ENCODE measurements around the gene GABPA.
"Not testable (repeated sequence)": the region's sequence is repeated elsewhere in the genome, so short reads cannot be mapped to it uniquely, and the experiment has no call there.

GABPA gene

DNA sequence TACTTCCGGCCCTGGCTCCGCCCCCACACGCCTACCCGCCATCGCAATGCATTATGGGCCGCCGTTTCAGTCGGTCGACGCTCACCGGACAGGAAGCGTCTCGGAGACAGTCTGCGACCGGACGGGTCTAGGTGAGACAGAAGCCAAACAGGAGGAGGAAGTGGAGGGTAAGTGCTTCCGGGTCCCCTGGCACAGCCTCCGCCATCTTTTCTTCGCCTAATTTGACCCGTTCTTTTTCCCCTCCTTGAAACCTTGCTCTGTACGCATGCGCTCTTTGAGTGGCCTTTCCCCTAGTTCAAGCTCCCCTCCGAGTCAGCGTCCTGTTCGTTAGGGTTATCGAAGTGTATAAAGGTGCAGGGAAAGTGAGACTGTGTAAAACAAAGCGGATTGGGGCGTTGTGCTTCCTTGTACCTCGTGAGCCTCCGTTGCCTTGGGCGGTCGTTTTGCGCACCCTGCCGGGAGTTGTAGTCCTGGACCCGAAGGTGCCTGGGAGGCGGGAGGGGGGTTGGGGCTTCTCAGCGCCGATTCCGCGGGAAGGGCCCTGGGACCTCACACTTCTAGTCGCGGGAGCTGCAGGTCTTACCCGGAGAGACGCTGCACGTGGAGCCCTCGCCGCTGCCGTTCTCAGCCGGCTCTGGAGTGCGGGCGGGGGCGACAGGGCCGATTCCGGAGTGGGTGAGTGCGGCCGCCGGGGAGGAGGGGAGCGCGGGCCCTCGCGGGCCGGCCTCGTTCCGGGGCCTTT, at the start of gene GABPA, which contains the start of gene ATP5PF:
TSS of gene GABPA (plus strand) at position 69 of the 742 bp plus-strand sequence. CDS start 6,627 bp downstream, outside the sequence.
TSS of gene ATP5PF (minus strand) at position 1 of the 742 bp plus-strand sequence. CDS start 5,110 bp downstream, outside the sequence.
- peak; percentile 74 to 90 for DNase-seq

DNA sequence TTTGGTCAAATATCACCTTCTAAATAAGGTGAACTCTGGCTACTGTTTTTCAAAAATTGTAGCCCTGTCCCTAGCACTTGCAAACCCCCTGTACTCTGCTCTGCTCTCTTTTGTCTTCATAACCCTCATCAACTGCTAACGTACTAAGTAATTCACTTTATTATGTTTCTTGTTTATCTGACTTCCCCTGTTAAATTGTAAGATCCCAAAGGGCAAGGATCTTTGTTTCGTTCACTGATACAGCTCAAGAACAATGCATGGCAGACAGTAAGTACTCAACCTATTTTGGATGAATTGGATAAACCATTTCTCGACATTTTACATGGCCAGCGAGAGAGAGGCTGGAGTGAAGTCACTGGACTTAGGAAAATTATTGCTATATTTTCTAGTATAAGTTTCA, 47.0 kb upstream of the GABPA start:
- DNase-seq, result no peak

DNA sequence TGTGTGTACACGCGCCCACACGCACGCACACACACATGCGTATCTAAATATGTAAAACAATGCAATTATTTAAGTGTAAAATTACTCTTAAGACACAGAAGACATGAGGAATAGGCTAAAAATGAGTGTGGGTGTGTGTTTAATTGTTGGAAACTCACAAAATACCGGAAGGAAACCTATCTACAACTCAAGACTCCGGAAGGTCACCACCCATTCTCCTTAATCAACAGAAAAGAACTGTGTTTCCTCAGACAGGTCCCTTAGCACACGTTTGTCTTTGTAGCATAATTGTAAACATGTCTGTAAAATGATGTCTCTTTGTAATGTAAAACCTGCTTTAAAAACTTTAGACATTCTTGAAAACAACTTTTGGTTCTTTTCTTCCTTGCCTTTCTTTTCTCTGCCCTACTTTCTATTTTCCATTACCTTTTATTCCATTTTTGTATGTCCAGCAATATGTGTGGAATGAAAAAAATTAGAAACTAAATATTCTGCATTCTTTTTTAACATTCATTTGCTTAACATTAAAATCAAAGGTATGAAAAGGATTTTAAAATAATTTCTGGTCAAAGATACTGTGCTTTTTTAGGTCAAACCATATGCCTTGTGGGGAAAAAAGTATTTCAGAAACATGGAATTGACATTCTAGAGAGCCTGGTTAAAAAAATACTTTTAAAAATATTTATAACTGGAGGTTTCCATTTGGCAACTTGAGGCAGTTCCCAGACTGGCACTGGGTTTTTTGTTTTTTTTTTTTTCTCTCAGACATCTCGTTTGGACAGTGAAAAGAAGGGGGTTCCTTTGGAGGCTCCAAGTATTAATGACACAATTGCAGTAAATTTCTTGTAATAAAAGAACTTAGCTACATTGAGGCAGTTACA, 46.3 kb upstream of the GABPA start:
- no peak for DNase-seq

DNA sequence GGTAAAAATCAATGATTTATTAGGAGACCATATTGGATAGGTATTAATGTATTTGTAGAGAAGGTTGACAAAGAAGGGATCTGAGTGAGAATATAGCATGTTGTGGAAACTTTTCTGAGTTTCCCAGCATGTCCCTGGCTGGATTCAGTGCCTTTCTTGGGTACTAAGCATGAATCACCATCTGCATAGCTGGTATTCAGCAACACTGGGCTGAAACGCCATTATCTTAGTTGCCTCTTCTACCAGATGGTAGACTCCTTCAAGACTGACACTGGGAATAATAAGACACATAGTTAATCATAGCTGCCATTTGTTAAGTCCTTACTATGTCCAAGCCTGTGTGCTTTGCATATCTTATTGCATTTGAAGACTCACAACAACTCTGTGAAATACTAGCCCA, 45.5 kb upstream of the GABPA start:
- DNase-seq, result no peak

DNA sequence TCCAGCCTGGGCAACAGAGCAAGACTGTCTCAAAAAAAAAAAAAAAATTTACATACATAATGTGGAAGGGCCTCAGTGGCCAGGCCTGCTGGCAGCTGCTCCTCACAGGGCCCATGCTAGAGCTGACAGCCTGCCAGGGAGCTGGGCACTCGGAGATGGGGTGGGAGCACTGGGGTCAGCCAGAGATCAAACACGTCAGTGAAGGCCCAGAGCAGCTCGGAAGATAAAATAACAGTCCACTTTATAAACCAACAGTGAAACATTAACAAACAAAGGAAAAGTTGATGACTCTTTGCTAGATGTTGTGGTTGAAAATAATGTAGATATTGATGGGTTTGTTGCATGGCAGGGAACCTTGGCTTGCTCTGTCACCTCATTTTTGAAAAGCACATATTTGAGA, 42.8 kb upstream of the GABPA start:
- no peak for DNase-seq

DNA sequence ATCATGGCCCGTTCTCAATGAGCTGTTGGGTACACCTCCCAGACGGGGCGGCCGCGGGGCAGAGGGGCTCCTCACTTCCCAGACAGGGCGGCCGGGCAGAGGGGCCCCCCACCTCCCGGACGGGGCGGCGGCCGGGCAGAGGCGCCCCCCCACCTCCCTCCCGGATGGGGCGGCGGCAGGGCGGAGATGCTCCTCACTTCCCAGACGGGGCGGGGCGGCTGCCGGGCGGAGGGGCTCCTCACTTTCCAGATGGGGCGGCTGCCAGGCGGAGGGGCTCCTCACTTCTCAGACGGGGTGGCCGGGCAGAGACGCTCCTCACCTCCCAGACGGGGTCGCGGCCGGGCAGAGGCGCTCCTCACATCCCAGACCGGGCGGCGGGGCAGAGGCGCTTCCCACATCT, 39.3 kb upstream of the GABPA start:
- not testable (repeated sequence) for DNase-seq

DNA sequence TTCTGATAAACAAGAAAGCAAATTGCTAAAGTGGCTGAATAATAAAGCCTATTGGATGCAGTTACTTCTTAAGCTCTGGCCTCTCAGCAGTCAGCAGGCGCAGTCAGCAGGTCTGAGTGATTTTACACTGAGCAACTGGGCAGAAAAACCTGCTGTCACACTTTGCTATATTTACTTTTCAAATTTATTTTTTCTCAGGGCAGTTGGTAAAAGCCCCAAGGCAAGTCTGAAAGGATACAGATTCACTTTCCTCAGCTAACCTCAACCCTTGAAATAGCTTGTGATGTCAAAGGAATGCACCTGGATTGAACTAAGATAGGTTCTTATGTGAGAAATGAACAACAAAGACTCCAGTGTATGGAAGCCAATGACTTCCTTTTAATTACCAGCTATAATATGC, 34.0 kb upstream of the GABPA start:
- no peak for DNase-seq

DNA sequence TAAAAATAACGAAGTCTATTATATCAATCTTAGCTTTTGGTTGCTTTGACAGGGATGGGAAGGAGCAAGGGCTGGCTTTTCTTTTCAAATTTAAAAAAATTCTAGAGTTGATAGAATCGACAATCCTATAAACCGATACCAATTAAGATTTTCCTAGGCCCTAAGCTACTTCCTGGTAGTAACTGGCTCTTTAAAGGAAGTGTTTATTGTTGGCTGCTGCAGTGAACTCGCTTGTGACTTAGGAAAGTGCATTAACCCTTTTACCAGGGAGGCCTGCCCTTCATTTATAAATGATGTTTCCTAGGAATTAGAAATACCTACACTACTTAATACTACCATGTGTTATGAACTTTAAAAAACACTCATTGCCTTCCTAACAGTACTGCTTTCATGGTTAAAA, 33.2 kb upstream of the GABPA start:
- DNase-seq, result no peak

DNA sequence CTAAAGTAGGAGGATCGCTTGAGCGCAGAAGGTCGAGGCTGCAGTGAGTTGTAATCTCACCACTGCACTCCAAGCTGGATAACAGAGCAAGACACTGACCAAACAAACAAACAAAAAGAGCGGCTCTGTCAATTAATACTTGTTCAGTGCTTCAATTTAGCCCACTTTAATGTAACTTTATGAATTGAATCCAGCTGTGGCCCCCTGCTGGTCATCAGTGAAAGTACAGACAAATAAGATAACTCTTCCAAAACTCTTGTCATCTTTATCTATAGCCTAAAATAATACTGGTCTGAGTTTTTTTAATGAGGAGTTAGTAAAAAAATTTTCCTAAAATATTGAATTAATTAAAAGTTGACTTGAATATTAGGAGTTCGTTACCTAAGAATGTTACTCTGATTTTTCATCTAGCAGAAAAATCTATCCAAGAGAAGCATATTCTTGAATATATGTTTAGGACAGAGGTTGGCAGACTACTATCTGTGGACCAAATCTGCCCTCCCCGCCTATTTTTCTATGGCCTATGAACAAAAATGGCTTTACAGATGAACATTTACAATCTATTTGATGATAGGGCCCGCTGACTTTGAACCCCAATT, 26.2 kb upstream of the GABPA start:
- no peak for DNase-seq

DNA sequence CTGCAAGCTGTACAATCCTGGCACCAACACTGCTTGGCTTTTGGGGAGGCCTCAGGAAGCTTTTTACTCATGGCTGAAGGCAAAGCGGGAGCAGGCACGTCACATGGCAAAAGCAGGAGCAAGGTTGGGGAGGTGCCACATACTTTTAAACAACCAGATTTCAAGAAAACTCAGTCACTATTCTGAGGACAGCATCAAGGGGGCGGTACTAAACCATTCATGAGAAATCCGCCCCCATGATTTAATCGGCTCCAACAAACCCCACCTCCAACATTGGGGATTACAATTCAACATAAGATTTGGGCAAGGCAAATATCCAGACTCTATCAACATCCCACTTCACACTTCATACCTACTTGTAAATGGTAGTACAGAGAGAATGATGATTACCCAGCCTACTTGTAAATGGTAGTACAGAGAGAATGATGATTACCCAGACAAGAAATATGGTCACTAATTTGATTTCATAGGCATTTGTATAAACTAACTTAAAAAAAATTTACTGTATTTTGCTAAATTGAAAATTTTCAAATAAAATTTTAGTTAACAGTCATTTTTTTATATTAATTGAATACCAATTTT, 25.0 kb upstream of the GABPA start:
- no peak for DNase-seq

DNA sequence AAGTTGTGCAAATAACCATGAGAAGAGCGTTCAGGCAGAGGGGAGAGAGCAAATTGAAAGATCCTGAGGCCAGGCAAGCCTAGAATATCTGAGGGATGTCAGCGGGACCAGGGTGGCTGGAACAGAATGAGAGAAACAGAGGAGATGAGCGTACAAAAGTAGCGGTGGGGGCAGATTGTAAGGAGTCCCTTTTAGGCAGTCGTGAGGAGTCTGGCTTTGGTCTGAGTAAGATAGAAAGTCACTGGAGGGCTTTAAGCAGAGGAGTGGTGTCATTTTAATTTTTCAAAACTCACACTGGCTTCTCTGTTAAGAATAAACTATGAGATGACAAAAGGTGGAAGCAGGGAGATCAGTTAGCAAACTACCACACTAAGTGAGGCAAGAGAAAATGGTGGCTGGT, 24.2 kb upstream of the GABPA start:
- DNase-seq, result no peak

DNA sequence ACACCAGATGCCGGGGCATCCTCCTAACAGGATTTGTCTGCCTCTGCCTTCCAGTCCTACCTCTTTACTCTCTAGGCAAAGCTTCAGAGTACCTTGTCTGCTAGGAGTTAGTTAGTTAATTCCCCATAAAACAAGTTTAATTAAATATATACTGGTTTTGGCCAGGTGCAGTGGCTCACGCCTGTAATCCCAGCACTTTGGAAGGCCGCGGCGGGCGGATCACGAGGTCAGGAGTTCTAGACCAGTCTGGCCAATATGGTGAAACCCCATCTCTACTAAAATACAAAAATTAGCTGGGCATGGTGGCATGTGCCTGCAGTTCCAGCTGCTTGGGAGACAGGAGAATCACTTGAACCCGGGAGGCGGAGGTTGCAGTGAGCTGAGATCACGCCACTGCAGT, 20.7 kb upstream of the GABPA start:
- not testable (repeated sequence) for DNase-seq

DNA sequence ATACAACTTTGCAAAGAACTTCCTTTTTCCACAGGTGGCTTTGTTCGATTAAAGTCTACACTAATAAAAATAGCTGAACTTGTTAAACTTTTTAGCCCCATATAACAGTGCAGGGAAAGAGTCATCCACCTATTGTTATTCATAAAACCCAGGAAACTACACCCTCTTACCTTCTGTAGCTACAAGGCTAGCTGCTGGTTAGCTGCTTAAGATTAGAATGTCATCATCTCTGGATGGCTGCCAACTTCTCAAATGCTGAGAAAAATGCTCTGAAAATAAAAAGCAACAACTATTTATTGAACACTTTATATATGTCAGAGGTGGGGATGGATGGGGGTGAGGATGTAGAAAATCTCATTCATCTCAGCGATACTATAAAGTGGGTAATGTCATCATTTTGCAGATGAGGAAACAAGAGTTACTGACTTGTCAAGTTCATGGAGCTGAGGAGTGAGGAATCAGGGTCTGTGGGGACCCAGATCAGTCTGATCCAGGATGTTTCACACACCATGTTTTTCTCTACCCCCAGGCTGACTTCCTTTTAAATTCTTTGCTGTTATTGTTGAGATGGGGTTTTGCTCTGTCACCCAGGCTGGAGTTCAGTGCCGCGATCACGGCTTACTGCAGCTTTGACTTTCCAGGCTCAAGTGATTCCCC, 17.2 kb upstream of the GABPA start:
- DNase-seq, result no peak

DNA sequence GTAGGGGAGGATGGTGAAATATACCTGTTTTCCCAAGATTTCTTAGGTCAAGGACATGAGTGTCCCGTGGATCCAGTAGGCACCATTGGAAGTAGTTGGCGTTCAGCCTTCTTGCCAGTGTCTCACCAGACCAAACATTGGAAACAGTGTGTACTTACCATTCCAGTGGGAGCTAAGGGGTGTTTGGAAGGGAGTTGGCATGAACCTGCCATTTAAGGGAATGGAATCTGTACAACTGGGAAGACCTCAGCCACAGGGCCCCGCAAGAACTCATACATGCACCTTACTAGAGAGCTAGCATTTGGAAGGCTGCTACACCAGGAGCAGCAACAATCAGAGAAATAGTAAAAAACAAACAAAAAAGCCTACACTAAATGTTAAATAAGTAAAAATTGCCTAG, 12.8 kb upstream of the GABPA start:
- DNase-seq, result no peak

DNA sequence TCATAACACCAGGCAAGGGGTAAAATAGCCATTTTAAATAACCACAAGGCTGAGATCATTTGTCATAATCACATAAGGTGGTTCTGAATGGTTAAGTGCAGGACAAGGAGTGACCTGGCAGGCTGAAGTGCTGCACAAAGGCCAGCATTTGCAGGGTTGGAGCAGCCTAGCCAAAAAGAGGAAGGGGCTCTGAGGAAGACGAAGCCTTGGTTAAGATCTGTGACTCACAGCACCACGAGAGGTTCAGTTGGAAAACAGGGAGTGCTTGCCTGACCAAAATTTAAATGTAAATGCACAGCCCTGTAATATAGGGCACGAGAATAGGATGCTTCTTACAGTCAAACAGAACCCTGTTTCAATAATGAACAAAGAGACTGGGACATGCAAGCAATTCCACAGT, 12.1 kb upstream of the GABPA start:
- no peak for DNase-seq

DNA sequence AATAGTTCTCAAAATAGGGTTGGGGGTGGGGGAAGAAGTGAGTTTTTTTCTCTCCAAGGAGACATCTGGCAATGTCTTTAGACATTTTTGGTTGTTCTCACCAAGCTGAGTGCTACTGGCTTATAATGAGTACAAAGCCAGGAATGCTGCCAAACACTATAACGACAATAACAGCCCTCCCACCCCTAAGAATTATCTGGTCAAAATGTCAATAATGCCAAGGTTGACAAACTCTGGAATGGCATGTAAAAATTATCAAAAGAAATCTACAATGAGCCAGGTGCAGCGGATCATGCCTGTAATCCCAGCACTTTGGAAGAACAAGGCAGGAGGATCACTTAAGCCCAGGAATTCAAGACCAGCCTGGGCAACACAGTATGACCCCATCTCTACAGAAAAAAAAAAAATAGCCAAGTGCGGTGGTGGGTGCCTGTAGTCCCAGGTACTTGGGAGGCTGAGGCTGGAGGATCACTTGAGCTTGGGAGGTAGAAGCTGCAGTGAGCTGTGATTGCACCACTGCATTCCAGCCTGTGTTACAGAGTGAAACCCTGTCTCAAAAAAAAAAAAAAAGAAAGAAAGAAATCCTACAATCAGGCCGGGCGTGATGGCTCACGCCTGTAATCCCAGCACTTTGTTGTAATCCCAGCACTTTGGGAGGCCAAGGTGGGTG, 2.5 kb upstream of the GABPA start:
- DNase-seq, result no peak

DNA sequence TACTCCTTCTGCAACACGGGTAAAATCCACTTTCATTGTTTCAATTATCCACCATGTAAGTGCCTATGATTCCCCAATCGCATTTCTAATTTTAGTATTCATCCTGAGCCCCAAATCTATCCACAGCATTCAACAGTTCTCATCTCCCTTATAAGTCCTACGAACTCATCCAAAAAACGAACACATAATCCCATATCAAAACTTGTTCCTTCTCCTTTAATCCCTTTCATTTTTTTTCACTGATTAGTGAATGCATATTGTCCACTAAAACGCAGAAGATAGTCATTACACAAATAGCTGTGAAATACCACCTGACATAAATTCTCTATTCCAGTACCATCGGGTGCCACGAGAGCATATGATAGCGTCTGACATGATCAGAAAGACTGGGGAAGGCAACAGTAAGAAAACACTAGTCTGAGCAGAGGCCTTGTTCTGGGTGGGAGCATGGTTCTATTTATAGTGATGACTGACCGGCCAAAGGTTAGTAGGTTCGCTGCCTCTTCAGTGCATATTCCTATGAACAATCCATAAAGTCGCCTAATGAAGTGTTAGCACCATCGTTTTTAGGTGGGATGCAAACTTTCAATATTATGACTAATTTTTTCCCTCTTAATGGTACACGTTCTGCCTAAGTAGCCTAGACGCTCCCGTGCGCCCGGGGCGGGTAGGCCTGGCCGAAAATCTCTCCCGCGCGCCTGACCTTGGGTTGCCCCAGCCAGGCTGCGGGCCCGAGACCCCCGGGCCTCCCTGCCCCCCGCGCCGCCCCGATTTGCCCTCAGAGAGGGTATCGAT, 716 bp upstream of the GABPA start:
- DNase-seq, result no peak

DNA sequence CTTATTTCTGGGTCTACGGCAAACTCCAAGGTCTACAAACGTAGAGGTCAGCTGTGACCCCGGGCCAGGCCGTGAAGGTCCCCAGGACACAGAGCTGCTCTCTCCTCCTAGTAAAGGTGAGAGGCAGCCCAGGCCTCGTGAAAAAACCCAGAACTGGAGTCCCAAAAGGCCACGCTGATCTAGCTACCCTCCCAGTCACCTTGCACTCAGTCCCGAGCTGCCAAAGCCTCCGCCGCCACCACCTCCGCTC, 193 bp upstream of the GABPA start:
- DNase-seq, result no peak

DNA sequence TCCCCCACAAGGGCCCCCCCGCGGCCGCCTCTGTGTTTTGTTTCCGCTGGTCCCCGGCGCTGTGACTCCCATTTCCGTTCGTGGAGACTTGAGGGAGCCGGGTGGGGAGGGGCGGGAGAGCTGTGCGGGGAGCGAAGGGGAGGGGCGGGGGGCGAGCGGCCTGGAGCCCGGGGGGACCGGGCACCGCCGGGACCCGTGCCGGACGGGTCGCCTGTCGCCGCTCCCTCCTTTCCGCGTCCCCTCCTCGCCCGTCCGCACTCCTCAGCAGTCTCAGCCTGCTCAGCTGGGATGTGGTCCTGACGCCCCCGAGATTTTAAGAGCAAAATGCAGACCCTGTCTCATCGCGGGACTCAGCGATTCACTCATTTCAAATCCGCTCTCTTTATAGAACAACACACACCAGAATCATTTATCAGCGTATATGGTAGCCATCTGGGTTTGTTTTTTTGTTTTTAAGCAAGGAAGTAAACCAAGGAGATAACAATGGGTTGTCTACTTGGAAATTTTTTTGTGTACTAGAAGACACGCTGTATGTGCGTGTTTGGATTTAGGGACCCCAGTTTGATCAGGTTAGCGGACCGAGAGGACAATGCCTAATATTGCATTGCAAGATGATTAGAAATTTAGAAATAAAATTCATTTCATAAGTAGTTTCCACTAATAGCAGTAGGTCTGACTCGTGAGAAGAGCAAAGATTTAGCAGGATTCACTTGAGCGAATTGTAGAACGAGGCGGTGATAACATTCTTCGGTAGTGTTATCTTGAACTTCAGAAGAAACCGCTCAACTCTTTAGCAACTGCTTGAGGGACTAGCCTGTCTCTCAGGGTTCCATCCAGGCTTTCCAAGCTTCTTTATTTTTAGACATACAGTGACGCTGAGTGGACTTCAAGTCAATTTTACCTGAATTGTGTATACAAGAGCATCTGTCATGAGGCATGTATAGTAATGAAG, 1.1 kb downstream of the GABPA start:
- DNase-seq, result no peak

DNA sequence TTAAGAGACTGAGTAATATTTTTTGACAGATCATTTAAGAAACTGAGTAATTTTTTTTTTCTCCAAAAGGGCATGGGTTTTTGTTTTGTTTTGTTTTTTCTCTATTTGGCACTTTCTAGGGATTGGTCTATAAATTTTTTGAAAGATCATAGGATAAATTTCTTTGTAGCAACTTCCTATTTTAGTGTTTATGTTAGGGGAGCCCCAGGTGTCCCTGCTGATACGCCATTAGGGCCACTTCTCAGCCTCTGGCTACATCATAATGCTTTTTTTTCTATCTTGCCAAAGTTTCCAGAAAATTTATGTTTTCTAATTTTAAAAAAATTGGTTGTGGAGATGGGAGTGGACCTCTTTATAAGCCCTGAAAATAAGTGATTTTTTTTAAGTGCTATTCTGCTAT, 2.6 kb downstream of the GABPA start:
- DNase-seq, result no peak
